GM18951 (cell line): ENCODE data around the gene PAK1.

ENCODE experiments used
- POLR2A ChIP-seq: IDR thresholded peaks from 4 replicates; pipeline ENCODE4 v1.6.1; 2011; ENCODE audit warnings: mild to moderate bottlenecking; ENCODE audit not compliant: insufficient read length, insufficient read depth; ENCODE audit errors: extremely low read depth
- in situ Hi-C: fragments of 300-500 bp; cut with MboI; formaldehyde crosslinking; loops from one replicate; pipeline ENCODE4 v1.12.0; 2022; ENCODE audit warnings: low sequenced_read_pairs, mixed read lengths, inconsistent platforms; ENCODE audit not compliant: unreplicated experiment

PAK1 gene

GRCh38 chr11:77278595-77279506 lies 195.0 kb downstream of the PAK1 start:
- no peak for TF ChIP-seq POLR2A
- in situ Hi-C loops = no loop called here

DNA sequence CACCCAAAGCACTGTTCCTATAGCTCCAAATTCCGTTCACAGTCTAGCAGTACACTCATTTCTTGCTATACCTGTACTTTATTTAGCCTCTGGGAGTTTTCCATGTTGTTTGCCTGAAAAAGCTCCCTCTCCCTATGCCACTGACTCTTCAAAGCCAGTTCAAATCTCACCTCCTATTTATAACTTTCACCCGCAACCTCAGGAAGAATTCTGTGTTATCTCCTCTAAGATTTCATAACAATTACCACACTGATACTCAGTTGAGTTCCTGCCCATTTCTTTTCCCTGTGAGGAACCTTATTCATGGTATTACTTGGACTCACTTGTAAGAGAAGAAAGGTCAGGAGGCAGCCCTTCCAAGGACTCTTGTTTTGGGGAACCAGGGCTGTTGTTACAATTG lies 197.6 kb downstream of the PAK1 start:
- TF ChIP-seq POLR2A = no peak
- in situ Hi-C loops = no loop called here
